SU-DHL-6 (cell line): ENCODE results near the gene CDH11.

ENCODE experiments used
- H2AFZ ChIP-seq: fragments of 200-600 bp; sonication (generic); 2 replicates; pipeline ENCODE4 v1.6.1; 2014; ENCODE audit warnings: low read depth, mild to moderate bottlenecking, moderate library complexity, mixed read lengths, antibody characterized with exemption, low read length; ENCODE audit not compliant: severe bottlenecking
- H3F3A ChIP-seq: fragments of 200-600 bp; shearing (Covaris generic); 2 replicates; pipeline ENCODE4 v1.6.0; 2016; ENCODE audit warnings: antibody characterized with exemption, mild to moderate bottlenecking; ENCODE audit not compliant: insufficient read depth
- H3K27ac ChIP-seq: fragments of 200-600 bp; sonication (generic); 2 replicates; pipeline ENCODE4 v1.5.1; 2016; ENCODE audit warnings: low read depth, mild to moderate bottlenecking, low read length, moderate library complexity, mixed read lengths
- H3K27me3 ChIP-seq: fragments of 200-600 bp; sonication (generic), shearing (Covaris generic); 2 replicates; pipeline ENCODE4 v1.6.0; 2014; ENCODE audit warnings: mild to moderate bottlenecking, low read length
- H3K36me3 ChIP-seq: fragments of 200-600 bp; sonication (generic); 2 replicates; pipeline ENCODE4 v1.6.1; 2014; ENCODE audit warnings: mild to moderate bottlenecking, low read length, mixed read lengths
- H3K4me2 ChIP-seq: fragments of 300-600, 200-600 bp; shearing (Covaris generic), sonication (generic); 2 replicates; pipeline ENCODE4 v1.6.0; 2014; ENCODE audit warnings: low read length, low read depth, mild to moderate bottlenecking; ENCODE audit not compliant: poor library complexity, severe bottlenecking
- H3K4me3 ChIP-seq: fragments of 200-600 bp; sonication (generic); 2 replicates; pipeline ENCODE4 v1.5.1; 2014; ENCODE audit warnings: antibody characterized with exemption, low read length, mild to moderate bottlenecking, mixed read lengths; ENCODE audit not compliant: insufficient read depth, poor library complexity, severe bottlenecking
- H3K79me2 ChIP-seq: fragments of 200-600 bp; sonication (generic); 2 replicates; pipeline ENCODE4 v1.6.1; 2014; ENCODE audit warnings: mild to moderate bottlenecking, low read length, moderate library complexity; ENCODE audit not compliant: insufficient read depth
- H3K9ac ChIP-seq: fragments of 200-600 bp; sonication (generic); 2 replicates; pipeline ENCODE4 v1.7.0; 2014; ENCODE audit warnings: mild to moderate bottlenecking, low read length
- H3K9me2 ChIP-seq: fragments of 200-600 bp; sonication (generic); replicated peaks from 2 replicates; pipeline ENCODE4 v1.6.1; 2014; ENCODE audit warnings: low read length; ENCODE audit not compliant: insufficient read depth
- H3K9me3 ChIP-seq: fragments of 200-600 bp; sonication (generic); 2 replicates; pipeline ENCODE4 v1.6.1; 2014; ENCODE audit warnings: low read length, mixed read lengths; ENCODE audit not compliant: insufficient read depth
- H4K20me1 ChIP-seq: fragments of 200-600 bp; sonication (generic); 2 replicates; pipeline ENCODE4 v1.6.1; 2014; ENCODE audit warnings: low read depth, mild to moderate bottlenecking, antibody characterized with exemption, low read length, moderate library complexity, mixed read lengths
- CTCF ChIP-seq: fragments of 200-600 bp; sonication (generic); IDR thresholded peaks from one replicate; pipeline ENCODE4 v1.5.1; 2017; ENCODE audit warnings: antibody characterized with exemption, mild to moderate bottlenecking, low read length, moderate library complexity; ENCODE audit not compliant: insufficient read depth, poor library complexity, severe bottlenecking
- EZH2phosphoT487 ChIP-seq: fragments of 200-600 bp; sonication (generic), shearing (Covaris generic); conservative IDR thresholded peaks from 2 replicates; pipeline ENCODE4 v1.6.1; 2018; ENCODE audit warnings: mild to moderate bottlenecking, antibody characterized with exemption, low read length, moderate library complexity, mixed read lengths

The CDH11 gene

DNA sequence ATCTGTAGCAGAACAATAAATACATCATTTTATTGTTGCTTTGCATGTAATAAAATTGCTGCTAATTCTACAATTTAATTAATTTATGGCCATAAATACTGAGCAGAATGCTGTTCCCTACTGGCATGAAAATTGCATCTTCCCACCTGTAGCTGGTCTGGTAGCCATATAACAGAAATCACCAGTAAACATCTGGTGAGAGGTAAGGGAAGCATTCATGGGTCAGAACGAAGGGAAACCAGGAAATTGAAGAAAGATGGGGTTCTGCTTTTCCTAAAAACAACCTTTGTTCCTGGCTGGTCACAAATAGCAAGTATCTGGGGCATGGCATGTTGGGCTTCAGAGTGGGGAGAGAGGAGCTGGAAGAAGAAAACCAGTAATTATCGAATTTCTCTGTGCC lies 128.4 kb downstream of the CDH11 start:
- Histone ChIP-seq H3K9me3 (no peaks in the 10 kb centered on the region), H3K79me2 (no peaks in the 10 kb centered on the region), H3K27ac (no peak overlapping the region), H3F3A (no peaks in the 10 kb centered on the region), H3K4me2 (no peak overlapping the region), H3K36me3 (no peaks in the 10 kb centered on the region), H3K9ac (no peak overlapping the region), H3K9me2 (no peaks in the 10 kb centered on the region), H3K27me3 (no peaks in the 10 kb centered on the region), H4K20me1 (no peaks in the 10 kb centered on the region), H3K4me3 (no peak overlapping the region), H2AFZ (no peak overlapping the region)
- TF ChIP-seq EZH2phosphoT487 (no peak), CTCF (no peak)

DNA sequence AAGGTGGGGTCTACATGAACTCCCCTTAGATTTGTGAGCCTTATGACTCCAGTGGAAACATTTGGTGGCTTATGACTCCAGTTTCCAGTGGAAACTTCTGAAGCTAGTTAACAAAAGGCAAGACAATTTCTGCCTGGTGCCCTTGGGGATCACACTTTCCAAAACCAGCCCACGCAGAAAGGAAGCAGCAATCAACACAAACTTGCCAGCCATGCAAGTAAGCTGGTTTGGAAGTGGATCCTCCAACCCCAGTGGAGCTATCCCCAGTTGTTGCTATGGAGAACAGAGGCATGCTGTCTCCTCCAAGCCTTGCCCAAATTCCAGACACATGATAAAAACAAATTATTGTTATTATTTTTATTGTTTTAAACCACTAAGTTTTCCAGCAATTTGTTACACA lies 130.9 kb downstream of the CDH11 start:
- Histone ChIP-seq H3K9me3 (no peaks in the 10 kb centered on the region), H3K4me2 (no peak overlapping the region), H3K79me2 (no peaks in the 10 kb centered on the region), H2AFZ (no peak overlapping the region), H3K4me3 (no peak overlapping the region), H3K27ac (no peak overlapping the region), H3F3A (no peaks in the 10 kb centered on the region), H3K9ac (no peak overlapping the region), H4K20me1 (no peaks in the 10 kb centered on the region), H3K36me3 (no peaks in the 10 kb centered on the region), H3K27me3 (no peaks in the 10 kb centered on the region), H3K9me2 (no peaks in the 10 kb centered on the region)
- TF ChIP-seq CTCF (no peak), EZH2phosphoT487 (no peak)

DNA sequence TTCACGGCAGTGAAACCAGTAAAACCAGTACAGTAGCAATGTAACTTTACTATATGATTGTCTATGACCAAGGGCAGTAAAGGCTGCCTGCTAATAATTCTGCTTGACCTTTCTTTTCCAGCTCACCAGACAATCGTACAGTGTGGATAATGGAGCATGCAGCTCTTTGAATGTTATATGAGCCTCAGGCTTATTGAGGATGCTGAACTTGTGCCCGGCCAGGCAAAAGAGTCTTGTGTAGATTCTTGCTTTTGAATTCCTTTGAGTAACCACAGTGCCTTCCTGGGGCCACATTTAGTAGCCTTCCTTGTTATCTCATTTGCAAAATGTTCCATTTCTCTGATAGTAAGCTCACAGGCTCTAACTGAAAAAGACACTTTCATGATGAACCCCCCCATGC lies 131.8 kb downstream of the CDH11 start:
- Histone ChIP-seq H3K9me3 (no peaks in the 10 kb centered on the region), H3K4me3 (no peak overlapping the region), H2AFZ (no peak overlapping the region), H3K9ac (no peak overlapping the region), H3K4me2 (no peak overlapping the region), H3K27me3 (no peaks in the 10 kb centered on the region), H3K9me2 (no peaks in the 10 kb centered on the region), H3F3A (no peaks in the 10 kb centered on the region), H3K79me2 (no peaks in the 10 kb centered on the region), H4K20me1 (no peaks in the 10 kb centered on the region), H3K27ac (no peak overlapping the region), H3K36me3 (no peaks in the 10 kb centered on the region)
- no peak for TF ChIP-seq EZH2phosphoT487
- TF ChIP-seq CTCF: no peak

DNA sequence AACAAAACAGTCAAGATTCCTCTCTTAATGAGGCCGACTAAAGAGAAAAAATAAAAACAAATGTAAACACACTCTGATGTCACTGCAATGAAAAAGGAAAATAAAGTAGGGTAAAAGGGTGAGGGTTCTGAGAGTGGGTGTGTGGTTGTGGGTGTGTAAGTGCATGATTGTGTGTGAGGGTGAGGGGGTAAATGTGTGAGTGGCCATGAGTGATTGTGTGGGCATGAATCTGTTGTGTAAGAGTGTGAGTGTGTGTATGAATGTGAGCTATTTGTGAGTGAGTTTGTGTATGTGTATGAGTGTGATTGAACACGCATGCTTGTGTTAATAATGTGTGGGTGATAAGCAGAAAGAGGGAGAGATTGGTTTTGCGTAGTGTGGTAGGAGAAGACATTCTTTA lies 132.8 kb downstream of the CDH11 start:
- Histone ChIP-seq H3K36me3 (no peaks in the 10 kb centered on the region), H3K79me2 (no peaks in the 10 kb centered on the region), H3K9ac (no peak overlapping the region), H3K27ac (no peak overlapping the region), H3F3A (no peaks in the 10 kb centered on the region), H4K20me1 (no peaks in the 10 kb centered on the region), H3K9me3 (no peaks in the 10 kb centered on the region), H3K27me3 (no peaks in the 10 kb centered on the region), H3K9me2 (no peaks in the 10 kb centered on the region), H3K4me2 (no peak overlapping the region), H2AFZ (no peak overlapping the region), H3K4me3 (no peak overlapping the region)
- no peak for TF ChIP-seq CTCF
- TF ChIP-seq EZH2phosphoT487: no peak
